ENCODE results near the gene WDR33. TPM values are rescaled to one million over a fixed set of nuclear protein-coding genes. Genes with fewer than 3 reads are reported as not detected.

The WDR33 gene
- total RNA-seq, 6 donors from 2014 or later: 33.7 to 76.3 (median 47.5) TPM

- Histone ChIP-seq H3K27me3 (no peaks in the 10 kb centered on the region), H3K4me1 (peaks cover 0 to 17% (median 7%) of the 10 kb centered on the region in 4 donors), H3K36me3 (no peaks in the 10 kb centered on the region), H3K4me3 (no peak overlapping the region), H3K9me3 (no peaks in the 10 kb centered on the region), H3K27ac (no peak overlapping the region)
- WGBS, 2 donors: 95 to 97% methylated on average over 6 of the region's 6 CpGs
- TF ChIP-seq CTCF (IDR thresholded peaks at IDR 0.05) (no peak), POLR2AphosphoS5 (IDR thresholded peaks at IDR 0.05) (no peak), EP300 (IDR thresholded peaks at IDR 0.05) (no peak), POLR2A (IDR thresholded peaks at IDR 0.05) (no peak)
- no peak for ATAC-seq (ENCODE audit: low FRiP score in 2 of 2)
- DNase-seq: no peak
Measured at GRCh38 chr2:127786048-127786809, 24.7 kb downstream of the WDR33 start.

- Histone ChIP-seq H3K36me3 (no peaks in the 10 kb centered on the region), H3K4me3 (no peak overlapping the region), H3K27ac (no peak overlapping the region), H3K4me1 (peaks cover 0 to 12% (median 6%) of the 10 kb centered on the region in 4 donors), H3K27me3 (no peaks in the 10 kb centered on the region), H3K9me3 (no peaks in the 10 kb centered on the region)
- TF ChIP-seq POLR2A (IDR thresholded peaks at IDR 0.05) (no peak), EP300 (IDR thresholded peaks at IDR 0.05) (no peak), CTCF (IDR thresholded peaks at IDR 0.05) (no peak), POLR2AphosphoS5 (IDR thresholded peaks at IDR 0.05) (no peak)
- 74 to 86% methylated on average over 2 of the region's 2 CpGs for WGBS, 2 donors
- ATAC-seq (ENCODE audit: low FRiP score in 2 of 2) (no peak), DNase-seq (no peak)
Measured at GRCh38 chr2:127784965-127785518, 25.9 kb downstream of the WDR33 start.

GRCh38 chr2:127783101-127783500 lies 27.9 kb downstream of the WDR33 start:
- no peak for ATAC-seq (ENCODE audit: low FRiP score in 2 of 2)
- H3K4me1 ChIP-seq: peaks cover 0 to 12% (median 6%) of the 10 kb centered on the region in 4 donors
- no peak overlapping the region for H3K27ac ChIP-seq
- no peak overlapping the region for H3K4me3 ChIP-seq
- H3K27me3 ChIP-seq: no peaks in the 10 kb centered on the region
- H3K9me3 ChIP-seq: no peaks in the 10 kb centered on the region
- no peak for TF ChIP-seq CTCF (IDR thresholded peaks at IDR 0.05)
- no peak for TF ChIP-seq POLR2A (IDR thresholded peaks at IDR 0.05)
- TF ChIP-seq EP300 (IDR thresholded peaks at IDR 0.05): no peak
- TF ChIP-seq POLR2AphosphoS5 (IDR thresholded peaks at IDR 0.05): no peak
- no peak for DNase-seq
- H3K36me3 ChIP-seq: no peaks in the 10 kb centered on the region

GRCh38 chr2:127778850-127779249 lies 32.1 kb downstream of the WDR33 start:
- H3K4me3 ChIP-seq: no peak overlapping the region
- H3K36me3 ChIP-seq: no peaks in the 10 kb centered on the region
- no peak for TF ChIP-seq EP300 (IDR thresholded peaks at IDR 0.05)
- TF ChIP-seq CTCF (IDR thresholded peaks at IDR 0.05): no peak
- TF ChIP-seq POLR2AphosphoS5 (IDR thresholded peaks at IDR 0.05): no peak
- no peak for TF ChIP-seq POLR2A (IDR thresholded peaks at IDR 0.05)
- H3K4me1 ChIP-seq: peaks cover 0 to 15% (median 3%) of the 10 kb centered on the region in 4 donors
- no peak overlapping the region for H3K27ac ChIP-seq
- WGBS, 2 donors: 100% methylated on average over 2 of the region's 2 CpGs
- no peaks in the 10 kb centered on the region for H3K27me3 ChIP-seq
- no peak for DNase-seq
- no peaks in the 10 kb centered on the region for H3K9me3 ChIP-seq
- ATAC-seq (ENCODE audit: low FRiP score in 2 of 2): no peak
